Measurements from ENCODE around the gene COL27A1. TPM values are rescaled to one million over a fixed set of nuclear protein-coding genes. Genes with fewer than 3 reads are reported as not detected.

The COL27A1 gene
- total RNA-seq, 2 experiments from 2014 or later = 11.4 to 12.2 TPM

DNA sequence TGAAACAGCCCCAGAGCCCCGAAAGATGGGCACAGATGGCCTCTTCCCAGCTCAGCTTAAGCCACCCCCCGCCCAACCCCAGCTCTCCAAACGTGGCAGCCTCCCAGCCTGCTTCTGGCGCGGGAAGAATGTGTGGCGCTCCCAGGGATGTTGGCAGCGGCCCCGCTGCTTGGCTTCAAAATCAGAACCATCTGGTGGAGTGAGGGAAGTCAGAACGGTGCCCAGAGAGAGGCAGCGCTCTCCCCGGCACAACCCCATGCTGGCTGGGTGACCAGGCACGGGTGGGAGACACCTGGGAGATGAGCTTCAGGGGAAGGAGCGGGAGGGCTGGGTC lies 94.9 kb downstream of the COL27A1 start:
- DNase-seq = no peak
- Mint-ChIP-seq H3K27ac (no peak overlapping the region), H3K4me3 (no peak overlapping the region), H3K4me1 (no peaks in the 10 kb centered on the region), H3K27me3 (no peaks in the 10 kb centered on the region), H3K36me3 (no peaks in the 10 kb centered on the region), H3K9me3 (no peaks in the 10 kb centered on the region)

DNA sequence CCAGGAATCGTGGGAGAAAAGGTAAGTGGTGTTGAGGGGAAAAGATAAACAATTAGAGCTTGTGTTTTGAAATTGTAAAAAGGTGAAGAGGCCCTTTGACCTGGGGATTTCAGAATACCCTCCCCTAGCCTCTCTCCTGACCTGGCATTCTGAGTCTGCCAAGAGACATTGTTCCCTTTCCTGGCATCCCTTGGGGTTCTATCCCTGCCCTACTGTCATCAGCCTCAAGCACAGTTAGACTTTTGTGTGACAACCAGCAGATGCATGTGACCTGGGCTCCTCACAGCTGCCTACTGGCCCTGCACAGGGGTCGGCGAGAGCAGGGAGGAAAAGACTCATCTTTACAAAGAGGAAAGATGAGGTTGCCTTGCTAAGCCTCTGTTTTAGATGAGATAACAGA lies 95.3 kb downstream of the COL27A1 start:
- no peaks in the 10 kb centered on the region for H3K9me3 Mint-ChIP-seq
- H3K4me3 Mint-ChIP-seq = no peak overlapping the region
- no peak for DNase-seq
- no peaks in the 10 kb centered on the region for H3K27me3 Mint-ChIP-seq
- H3K27ac Mint-ChIP-seq = no peak overlapping the region
- no peaks in the 10 kb centered on the region for H3K4me1 Mint-ChIP-seq
- H3K36me3 Mint-ChIP-seq = no peaks in the 10 kb centered on the region

DNA sequence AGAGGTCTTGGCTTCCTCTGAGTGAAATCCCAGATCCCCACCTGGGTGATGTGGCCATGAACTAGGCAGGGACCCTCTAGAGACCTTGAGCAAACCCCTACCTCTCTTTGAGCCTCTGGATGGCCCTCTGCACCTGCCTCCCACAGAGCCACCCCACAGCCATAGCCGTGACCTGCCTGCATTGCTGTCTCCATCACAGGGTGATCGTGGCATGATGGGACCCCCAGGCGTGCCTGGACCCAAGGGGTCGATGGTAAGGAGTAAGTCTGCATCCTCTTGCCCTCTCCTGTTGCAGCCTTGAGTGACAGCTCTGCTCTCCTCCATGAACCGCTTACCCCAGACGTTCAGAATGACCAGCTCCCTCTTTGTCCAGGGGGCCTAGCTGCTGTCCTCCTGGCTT lies 97.1 kb downstream of the COL27A1 start:
- H3K9me3 Mint-ChIP-seq = no peaks in the 10 kb centered on the region
- no peak overlapping the region for H3K27ac Mint-ChIP-seq
- H3K27me3 Mint-ChIP-seq = no peaks in the 10 kb centered on the region
- no peaks in the 10 kb centered on the region for H3K4me1 Mint-ChIP-seq
- DNase-seq = no peak
- H3K4me3 Mint-ChIP-seq = no peak overlapping the region
- H3K36me3 Mint-ChIP-seq = no peaks in the 10 kb centered on the region

DNA sequence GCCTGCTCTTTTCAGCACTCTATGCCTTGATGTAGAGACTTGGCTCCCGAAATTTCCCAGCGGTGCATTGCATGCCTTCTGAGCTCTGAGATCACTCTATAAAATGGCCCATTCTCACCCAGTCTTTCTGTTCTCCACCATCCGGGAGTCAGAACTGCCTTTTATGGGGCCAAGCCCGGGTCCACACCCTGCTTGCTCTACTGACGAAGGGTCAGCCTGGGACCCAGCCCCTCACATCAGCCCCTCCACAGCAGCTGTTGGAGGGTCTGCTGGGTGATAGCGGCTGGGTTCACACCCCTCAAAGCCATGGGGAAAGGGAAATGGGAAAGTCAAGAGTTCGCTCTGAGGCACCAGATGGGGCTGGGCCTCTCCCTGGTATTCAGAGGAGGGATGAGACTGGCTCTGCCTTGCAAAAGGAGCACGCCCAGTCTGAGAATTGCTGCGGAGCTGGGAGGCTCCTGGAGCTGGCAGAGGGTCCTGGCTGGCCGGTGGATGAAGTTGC lies 101.5 kb downstream of the COL27A1 start:
- no peak for DNase-seq
- Mint-ChIP-seq H3K27ac (no peak overlapping the region), H3K4me3 (no peak overlapping the region), H3K9me3 (no peaks in the 10 kb centered on the region), H3K36me3 (no peaks in the 10 kb centered on the region), H3K27me3 (no peaks in the 10 kb centered on the region), H3K4me1 (no peaks in the 10 kb centered on the region)

DNA sequence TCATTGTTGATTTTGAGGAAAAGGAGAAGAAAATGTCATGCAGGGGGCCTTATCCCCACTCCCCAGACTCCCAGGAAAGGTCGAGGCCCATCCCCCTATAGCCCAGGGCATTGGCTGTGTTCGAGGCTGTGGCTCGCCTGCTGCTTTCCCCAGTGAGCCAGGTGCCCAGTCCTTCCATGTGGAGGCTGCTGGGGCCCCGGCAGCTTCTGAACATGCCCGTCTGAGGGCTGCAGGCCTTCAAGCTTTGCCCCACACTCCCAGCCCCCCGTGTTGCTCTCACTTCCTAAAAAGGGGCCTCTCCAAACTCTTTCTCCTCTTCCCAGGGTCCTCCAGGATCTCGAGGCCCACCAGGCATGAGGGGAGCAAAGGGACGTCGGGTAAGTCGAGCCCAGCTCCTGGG lies 102.9 kb downstream of the COL27A1 start:
- no peak overlapping the region for H3K4me3 Mint-ChIP-seq
- no peak overlapping the region for H3K27ac Mint-ChIP-seq
- H3K27me3 Mint-ChIP-seq = no peaks in the 10 kb centered on the region

DNA sequence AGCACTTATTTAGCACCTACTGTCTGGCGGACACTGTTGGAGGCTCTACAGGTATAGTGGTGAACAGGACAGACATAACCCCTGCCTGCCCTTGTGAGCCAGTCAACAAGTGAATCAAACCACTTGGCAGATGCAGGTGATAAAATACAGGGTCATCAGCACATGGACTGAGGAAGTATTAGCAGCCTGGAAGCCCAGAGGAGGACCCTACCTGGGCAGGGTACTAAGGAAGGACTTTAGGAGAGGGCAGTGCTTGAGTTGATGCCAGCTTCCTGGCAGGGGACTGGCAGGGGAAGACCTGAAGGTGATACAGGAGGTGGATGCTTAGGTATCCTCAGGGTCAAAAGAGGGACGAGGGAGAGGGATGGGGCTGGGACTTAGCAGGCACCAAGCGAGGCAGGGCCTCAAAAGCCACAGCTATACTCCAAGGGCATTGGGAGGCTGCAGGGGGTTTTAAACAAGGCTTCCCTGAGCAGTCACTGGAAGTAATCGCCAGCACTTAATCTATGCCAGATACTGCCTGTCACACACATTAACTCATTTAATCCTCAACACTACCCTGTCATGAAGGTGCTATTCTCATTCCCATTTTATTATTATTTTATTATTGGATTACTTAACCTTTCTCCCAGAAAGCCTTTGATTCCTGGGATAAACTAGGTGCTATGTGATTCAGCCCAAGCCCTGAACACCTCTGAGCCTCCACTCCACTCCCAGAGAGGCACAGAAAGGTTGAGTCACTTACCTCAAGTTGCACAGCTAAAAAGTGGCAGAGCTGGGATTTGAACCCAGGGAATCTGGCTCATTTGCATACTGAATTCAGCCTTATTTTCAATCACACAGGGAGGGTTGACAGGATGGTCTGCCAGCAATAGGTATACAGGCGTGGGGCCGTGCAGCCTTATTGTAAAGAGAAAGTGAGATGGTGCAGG lies 103.8 kb downstream of the COL27A1 start:
- no peak for DNase-seq
- Mint-ChIP-seq H3K27me3 (no peaks in the 10 kb centered on the region), H3K27ac (no peak overlapping the region), H3K36me3 (no peaks in the 10 kb centered on the region), H3K9me3 (no peaks in the 10 kb centered on the region), H3K4me1 (no peaks in the 10 kb centered on the region), H3K4me3 (no peak overlapping the region)

More for the DNA sequence above, 102.9 kb downstream of the COL27A1 start:
- no peak for DNase-seq
- H3K36me3 Mint-ChIP-seq = no peaks in the 10 kb centered on the region
- no peaks in the 10 kb centered on the region for H3K4me1 Mint-ChIP-seq
- no peaks in the 10 kb centered on the region for H3K9me3 Mint-ChIP-seq

DNA sequence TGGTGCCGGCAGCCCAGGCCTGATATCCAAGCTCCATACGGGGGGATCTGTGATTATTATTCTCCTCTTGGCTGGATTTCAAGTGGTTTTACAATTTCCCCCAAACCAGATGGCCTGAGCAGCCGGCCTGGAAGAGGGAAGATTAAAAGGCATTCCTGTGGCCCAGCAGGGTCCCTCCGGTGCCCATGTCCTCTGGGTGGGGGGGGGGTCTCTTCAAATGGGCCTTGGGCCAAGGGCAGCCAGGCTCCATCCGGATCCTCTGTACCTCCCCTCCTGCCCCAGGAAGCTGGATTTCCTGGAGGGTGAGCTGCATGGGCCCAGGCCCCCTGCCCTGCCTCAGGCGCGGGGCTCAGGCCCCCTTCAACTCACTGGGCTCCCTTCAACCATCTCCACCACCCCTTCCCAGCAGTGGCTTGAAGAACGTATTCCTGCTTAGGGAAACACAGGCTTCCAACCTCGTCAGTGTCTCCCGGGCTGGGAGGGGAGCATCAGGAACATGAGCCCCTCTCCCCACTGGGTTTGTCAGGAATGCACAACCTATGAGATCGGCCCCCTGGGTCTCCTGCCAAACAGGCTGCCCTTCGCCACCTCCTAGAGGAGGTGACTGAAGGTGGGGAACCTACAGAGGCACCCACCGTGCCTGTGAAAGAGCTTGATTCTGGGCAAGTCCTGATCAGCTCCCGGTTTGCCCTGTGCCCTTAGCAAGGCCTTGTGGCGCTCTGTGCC lies 104.6 kb downstream of the COL27A1 start:
- DNase-seq = no peak
- no peak overlapping the region for H3K4me3 Mint-ChIP-seq
- H3K27ac Mint-ChIP-seq = no peak overlapping the region
- no peaks in the 10 kb centered on the region for H3K4me1 Mint-ChIP-seq
- H3K9me3 Mint-ChIP-seq = no peaks in the 10 kb centered on the region
- no peaks in the 10 kb centered on the region for H3K36me3 Mint-ChIP-seq
- no peaks in the 10 kb centered on the region for H3K27me3 Mint-ChIP-seq

DNA sequence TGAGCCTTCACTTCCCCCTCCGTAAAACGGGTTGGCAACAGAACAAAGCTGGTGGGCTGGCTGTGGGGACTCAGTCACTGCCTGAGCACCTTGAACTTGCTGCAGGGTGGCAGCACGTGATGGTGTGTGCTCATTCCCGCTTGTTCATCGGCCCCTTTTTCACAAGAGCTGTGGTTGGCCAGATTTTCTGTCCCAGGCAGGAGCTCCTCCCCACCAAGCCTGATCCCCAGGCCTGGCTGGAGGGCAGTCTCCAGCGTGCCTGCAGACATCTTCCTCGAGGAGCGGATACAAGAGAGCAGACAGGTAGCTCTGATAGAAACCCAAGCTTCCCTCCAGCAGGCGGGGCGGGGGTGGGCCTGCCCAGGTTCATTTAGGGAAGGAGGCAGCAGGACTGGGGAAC lies 105.7 kb downstream of the COL27A1 start:
- Mint-ChIP-seq H3K4me3 (no peak overlapping the region), H3K27ac (no peak overlapping the region), H3K4me1 (no peaks in the 10 kb centered on the region), H3K36me3 (no peaks in the 10 kb centered on the region), H3K9me3 (no peaks in the 10 kb centered on the region), H3K27me3 (no peaks in the 10 kb centered on the region)
- DNase-seq = no peak

DNA sequence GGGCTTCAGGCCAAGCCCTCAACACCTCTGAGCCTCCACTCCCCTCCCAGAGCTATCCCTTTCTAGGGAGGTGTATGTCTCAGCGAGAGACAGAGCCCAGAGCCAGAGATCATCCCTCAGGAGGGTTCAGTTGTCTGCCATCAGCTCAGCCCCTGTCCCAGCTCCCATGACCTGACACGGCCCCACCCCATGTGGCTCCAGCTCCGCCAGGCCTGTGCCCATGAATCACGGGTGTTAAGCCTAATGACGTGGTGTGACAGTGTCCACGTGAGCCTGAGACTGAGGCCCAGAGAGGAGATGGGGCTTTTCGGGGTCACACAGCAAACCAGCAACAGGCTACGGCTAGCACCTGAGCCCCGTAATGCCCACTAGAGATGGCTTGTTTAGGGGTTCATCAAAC lies 106.7 kb downstream of the COL27A1 start:
- DNase-seq = no peak
- H3K4me3 Mint-ChIP-seq = no peak overlapping the region
- no peaks in the 10 kb centered on the region for H3K9me3 Mint-ChIP-seq
- no peak overlapping the region for H3K27ac Mint-ChIP-seq
- H3K4me1 Mint-ChIP-seq = no peaks in the 10 kb centered on the region
- no peaks in the 10 kb centered on the region for H3K27me3 Mint-ChIP-seq
- no peaks in the 10 kb centered on the region for H3K36me3 Mint-ChIP-seq

DNA sequence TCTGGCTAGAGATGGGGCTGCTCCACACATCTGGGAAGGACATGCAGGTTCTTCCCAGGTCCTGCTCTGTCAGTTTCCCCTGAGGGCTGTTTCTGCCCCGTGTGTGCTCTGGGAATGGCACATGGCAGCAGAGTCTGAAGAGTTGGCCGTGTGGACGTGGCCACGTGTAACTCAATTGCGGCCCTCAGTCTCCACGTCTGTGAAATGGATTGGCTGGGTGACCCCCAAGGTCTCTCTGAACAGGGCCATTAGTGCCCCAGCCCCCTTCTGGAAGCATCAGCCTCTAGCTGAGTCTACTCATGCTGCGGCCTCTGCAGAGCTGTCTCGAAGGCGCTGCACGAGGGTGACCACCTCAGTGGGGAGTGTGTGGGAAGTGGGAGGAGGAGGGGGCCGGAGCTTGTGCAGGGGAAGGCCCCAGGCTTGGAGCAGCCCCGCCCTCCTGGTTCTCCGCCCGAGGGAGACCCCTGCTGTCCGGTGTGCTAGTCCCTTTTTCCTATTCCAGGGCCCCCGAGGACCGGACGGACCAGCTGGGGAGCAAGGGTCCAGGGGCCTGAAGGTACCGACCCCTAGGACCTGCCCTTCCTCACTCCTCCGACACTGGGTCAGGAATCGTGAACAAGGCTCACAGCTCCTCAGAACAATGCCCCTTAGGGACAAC lies 108.6 kb downstream of the COL27A1 start:
- no peak overlapping the region for H3K27ac Mint-ChIP-seq
- no peak for DNase-seq
- no peaks in the 10 kb centered on the region for H3K9me3 Mint-ChIP-seq
- no peak overlapping the region for H3K4me3 Mint-ChIP-seq
- no peaks in the 10 kb centered on the region for H3K4me1 Mint-ChIP-seq
- H3K36me3 Mint-ChIP-seq = no peaks in the 10 kb centered on the region
- H3K27me3 Mint-ChIP-seq = no peaks in the 10 kb centered on the region

DNA sequence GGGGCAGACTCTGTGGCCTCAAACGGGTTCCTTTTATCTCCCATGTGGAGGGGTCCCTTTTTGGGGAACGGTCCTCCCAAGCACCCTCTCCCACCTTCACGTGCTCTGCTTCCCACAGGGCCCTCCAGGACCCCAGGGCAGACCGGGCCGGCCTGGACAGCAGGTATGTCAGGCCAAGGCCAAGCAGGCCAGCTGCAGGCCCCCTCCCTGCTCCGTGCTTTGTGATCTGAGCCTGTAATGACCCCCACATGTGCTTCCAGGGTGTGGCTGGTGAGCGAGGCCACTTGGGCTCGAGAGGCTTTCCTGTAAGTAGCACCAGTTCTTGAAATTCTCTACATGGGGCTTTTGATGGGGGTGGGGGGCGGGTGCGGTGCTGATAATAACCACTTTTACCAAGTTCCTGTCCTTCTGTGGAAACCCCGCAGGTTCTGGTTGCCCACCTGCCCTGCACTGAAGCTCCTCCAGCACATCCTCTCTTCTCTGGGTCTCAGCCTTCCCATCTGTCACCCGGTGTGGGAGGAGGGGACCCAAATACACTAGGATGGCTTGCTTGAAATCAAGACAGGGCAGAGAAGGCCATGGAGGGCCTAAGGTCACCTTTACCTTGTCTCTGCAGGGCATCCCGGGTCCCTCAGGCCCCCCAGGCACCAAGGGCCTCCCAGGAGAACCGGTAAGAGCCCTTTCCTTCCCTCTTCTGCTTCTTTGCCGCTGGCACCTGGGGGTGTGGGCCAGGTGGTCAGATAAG lies 109.6 kb downstream of the COL27A1 start:
- no peak for DNase-seq
- Mint-ChIP-seq H3K4me3 (no peak overlapping the region), H3K27ac (no peak overlapping the region), H3K9me3 (no peaks in the 10 kb centered on the region), H3K36me3 (no peaks in the 10 kb centered on the region), H3K4me1 (no peaks in the 10 kb centered on the region), H3K27me3 (no peaks in the 10 kb centered on the region)

DNA sequence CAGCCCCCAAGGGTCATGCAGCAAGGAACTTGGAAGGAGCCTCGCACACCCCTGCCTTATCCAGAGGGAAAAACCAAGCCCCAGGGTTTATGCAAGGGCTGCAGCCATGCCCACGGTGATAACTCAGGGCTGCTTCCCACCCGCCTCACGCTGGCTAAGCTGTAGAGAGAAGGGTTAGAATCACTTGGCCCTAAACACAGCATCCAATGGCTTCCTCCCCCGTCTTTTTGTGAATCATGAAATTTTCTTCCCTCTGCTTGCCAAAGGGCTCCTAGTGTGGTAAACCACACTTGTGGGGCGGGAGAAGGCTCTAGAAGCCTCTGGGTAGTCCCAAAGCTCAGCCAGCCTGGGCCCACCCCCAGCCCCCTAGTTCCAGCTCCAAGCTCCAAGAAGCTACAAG lies 111.6 kb downstream of the COL27A1 start:
- no peaks in the 10 kb centered on the region for H3K9me3 Mint-ChIP-seq
- DNase-seq = no peak
- no peaks in the 10 kb centered on the region for H3K4me1 Mint-ChIP-seq
- no peak overlapping the region for H3K4me3 Mint-ChIP-seq
- H3K27ac Mint-ChIP-seq = no peak overlapping the region
- no peaks in the 10 kb centered on the region for H3K27me3 Mint-ChIP-seq
- no peaks in the 10 kb centered on the region for H3K36me3 Mint-ChIP-seq

DNA sequence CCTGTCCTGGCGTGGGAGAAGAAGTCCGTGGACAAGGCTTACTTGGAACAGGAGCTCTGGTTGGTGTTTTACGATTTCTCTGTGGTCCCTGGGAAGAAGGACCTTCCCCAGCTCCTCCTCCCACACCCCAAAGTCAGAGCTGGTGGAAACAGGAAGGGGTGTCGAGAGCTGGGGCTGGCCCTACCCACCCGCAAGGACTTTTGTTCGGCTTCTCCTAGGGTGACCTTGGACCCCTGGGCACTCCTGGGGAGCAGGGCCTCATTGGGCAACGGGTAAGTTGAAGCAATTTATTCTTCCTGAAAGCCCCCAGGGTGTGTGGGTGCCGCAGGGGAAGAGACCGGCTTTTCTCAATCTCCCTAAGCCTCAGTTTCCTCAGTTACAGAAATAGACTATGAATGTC lies 113.7 kb downstream of the COL27A1 start:
- DNase-seq = no peak
- Mint-ChIP-seq H3K36me3 (no peaks in the 10 kb centered on the region), H3K9me3 (no peaks in the 10 kb centered on the region), H3K4me3 (no peak overlapping the region), H3K27ac (no peak overlapping the region), H3K27me3 (no peaks in the 10 kb centered on the region), H3K4me1 (no peaks in the 10 kb centered on the region)

DNA sequence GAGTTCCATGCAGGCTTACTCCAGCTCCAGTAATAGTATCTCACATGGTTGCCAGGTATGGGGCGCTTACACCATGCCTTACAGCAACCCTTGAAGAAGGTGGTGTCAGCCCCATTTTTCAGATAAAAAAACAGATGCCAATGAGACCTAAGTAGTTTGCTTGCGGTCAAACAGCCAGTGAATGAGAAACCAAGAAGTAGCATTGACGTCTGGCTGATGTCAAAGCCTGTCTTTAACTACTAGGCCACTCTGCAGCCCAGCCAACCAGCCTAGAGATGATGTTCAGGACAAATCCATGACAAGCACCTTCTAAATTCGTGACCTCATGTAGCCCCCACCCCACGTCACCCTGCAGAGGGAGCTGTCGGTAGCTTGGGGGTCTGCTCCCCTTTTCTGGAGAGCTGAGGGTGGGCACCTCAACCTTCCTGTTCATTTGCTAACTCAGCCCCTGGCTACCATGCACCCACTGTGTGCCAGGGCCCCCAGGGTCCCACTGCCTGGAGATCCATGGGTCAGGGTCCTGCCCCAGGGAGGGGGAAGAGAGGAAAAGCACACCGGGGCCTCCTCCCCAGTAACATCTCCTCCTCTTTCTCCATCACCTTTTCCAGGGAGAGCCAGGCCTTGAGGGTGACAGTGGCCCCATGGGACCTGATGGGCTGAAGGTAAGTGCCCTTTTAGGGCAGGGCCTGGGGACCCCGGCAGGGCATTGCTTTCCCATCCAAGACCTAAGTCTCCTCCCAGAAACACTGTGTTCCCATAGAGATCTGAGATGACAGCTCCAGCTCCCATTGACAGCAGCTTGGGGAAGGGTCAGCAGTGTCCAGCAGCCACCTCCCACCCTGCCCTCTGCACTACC lies 115.0 kb downstream of the COL27A1 start:
- Mint-ChIP-seq H3K4me3 (no peak overlapping the region), H3K27ac (no peak overlapping the region), H3K4me1 (no peaks in the 10 kb centered on the region), H3K27me3 (no peaks in the 10 kb centered on the region), H3K9me3 (no peaks in the 10 kb centered on the region), H3K36me3 (no peaks in the 10 kb centered on the region)
- no peak for DNase-seq
